ENCODE measurements around the gene FARSB.

The FARSB gene

DNA sequence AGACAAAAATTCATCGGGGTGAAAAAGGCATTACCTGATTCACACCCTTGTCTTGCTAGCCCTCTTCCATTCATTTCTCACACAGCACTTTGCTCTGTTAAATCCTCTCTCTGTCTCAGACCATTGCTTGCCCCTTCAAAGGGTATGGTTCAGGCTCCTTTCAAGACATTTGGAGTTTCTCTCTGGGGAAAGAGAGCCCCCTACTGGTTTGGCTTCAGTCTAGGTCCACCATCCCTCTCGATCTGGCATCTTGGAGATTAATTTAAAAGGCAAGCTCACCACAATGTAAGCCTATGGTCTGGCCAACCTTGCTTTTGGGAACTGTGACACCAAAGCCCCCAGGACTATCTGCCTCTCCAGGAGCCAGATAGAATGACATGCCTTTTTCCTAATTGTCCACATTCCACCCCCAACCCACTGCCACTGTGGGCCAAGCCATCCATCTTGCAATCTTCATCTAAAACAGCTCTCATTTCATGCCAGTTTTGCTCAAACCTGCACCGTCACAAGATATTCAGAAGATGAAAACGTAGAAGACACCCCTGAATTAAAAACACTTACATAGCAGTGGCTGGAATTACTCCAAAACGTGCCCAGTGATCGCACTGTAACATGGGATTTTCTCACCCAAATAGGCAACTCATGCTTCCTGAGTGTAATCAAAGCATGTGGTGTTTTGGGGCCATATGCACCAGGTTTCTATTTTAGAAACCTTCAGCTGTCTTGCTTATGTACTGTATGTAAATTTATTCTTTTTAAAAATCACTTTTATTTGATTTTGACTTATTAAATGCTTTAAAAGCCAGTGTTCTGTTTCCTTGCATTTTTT is 93.9 kb downstream of the FARSB start:
- no peak for DNase-seq (ENCODE audit: low read depth in 2 of 2, low spot score in 1 of 2)

DNA sequence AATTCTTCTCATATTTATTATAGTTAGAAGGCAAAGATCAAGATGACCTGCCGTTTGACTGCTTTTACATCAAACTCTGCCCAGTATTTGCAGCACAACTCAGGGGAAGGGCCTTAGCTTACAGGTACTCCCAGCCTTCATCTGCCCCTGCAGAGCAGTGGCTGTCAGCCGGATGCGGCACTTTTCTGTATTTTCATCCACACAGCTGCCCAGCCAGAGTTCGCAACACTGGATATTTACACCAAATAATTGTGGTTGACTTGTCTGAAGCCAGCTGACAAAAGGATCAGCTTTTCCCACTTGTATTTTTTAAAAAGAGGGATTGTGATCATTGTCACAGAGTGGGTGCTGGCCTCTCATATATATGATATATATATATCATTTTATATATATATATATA is 94.7 kb downstream of the FARSB start:
- DNase-seq (ENCODE audit: low read depth in 2 of 2, low spot score in 1 of 2): no peak

DNA sequence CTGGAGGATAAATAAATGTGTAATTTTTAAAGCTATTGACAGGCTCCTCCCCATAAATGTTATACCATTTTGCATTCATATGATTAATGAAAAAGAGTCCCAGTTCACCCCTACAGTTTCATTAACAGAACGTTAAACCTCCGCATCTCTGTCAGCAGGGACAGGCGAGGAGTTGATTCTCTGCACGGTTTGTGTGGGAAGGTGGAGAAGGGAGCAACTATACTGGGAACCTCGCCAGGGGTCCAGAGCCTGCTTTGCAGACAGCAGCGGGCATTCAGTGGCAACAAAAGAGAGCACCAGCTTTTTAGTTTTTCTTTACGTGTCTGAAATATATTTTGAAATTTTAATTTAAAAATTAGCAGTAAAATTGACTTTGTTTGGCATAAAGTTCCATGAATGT is 101.4 kb downstream of the FARSB start:
- DNase-seq (ENCODE audit: low read depth in 2 of 2, low spot score in 1 of 2): no peak

DNA sequence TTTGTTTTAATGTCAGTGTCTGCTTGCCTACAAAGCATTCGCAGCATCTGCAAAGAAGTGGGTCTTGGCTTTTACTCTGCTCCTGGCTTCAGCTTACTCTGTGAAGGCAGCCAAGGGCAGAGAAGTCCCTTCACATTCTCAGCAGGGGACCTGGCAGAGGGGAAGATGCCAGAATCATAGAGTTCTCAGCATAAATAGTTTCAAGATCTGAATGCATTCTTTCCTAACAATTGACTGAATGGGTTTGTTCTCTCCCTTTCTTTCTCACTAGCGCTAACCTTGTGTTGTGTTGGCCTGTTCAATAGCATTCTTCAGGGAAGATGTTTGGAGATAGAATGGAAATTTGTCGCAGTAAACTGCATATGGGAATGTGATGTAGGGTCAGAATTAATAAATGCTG is 106.9 kb downstream of the FARSB start:
- DNase-seq (ENCODE audit: low read depth in 2 of 2, low spot score in 1 of 2): no peak

DNA sequence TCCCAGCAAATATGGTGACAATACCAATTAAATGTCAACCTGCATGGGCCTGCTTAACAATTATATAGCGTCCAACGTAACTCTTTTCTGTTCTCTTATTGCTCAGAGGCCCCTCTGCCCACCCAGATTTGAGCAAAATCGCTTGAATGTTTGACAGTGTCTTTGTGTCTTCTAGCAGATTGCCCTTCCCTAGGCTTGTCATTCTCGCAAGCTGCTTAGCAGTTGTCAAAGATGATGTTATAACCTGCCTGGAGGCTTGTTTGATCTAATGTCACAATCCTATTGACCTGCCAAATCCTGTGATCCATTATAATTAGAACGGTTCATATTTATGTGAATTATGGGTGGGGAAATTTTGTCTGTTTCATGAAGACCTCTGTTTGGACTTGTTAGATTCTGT is 108.8 kb downstream of the FARSB start:
- no peak for DNase-seq (ENCODE audit: low read depth in 2 of 2, low spot score in 1 of 2)

DNA sequence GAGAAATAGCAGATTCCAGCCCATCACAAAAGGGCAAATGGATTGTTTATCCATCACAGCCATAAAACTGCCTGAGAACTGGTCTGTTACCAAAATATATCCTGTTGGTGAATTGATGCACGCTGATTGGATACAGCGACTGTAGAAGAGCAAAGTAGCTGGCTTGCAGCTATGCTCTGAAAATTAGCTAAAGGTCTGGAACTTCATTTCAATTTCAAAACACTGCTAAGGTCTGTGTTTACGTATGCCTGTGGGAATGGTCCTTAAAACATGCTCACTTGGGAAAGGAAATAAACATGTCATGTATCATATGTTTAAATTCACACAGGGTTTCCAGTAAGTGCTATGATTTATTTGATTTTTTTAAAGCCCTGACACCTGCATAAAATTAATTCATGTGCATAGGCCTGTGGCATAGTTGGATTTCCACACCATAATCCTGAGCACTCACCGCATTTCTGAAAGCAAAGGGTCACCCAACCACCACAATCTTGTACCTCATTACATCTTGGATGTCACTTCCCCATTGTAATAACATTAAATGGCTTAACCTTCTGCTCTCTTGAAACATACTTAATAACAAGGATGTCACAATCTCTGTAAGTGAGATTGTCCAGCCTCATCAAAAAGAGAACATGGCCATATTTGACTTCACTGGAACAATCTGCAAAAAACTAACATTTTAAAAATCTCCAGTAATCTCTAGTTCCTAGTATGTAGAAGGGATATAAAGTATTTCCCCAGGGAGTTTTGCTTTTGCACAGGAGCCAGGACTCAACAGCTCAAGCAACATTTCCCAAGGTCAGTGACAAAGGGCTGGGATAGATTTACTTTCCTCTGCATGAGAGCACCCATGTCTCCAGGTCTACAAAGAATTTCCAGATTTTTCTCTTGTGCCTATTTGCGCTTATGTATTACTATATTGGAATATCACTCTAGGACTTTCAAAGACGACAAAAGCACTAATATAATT is 109.8 kb downstream of the FARSB start:
- no peak for DNase-seq (ENCODE audit: low read depth in 2 of 2, low spot score in 1 of 2)

DNA sequence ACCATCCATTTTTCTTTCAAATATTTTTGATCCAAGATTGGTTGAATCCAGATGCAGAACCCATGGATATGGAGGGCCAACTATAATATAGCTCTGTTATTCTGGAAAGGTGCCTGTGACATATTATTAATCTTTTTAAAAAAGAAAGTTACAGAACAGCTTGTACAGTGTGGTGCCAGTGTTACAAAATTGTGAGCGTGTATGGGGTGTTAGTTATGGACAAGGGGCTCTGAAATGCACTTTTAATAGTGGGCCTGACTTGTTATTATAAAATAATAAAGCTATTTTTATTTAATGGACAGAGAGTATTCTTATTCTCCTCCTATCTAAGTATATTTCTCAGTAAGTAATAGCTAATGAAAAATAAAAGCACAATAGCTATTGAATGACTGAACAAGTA is 111.2 kb downstream of the FARSB start:
- DNase-seq (ENCODE audit: low read depth in 2 of 2, low spot score in 1 of 2): no peak

DNA sequence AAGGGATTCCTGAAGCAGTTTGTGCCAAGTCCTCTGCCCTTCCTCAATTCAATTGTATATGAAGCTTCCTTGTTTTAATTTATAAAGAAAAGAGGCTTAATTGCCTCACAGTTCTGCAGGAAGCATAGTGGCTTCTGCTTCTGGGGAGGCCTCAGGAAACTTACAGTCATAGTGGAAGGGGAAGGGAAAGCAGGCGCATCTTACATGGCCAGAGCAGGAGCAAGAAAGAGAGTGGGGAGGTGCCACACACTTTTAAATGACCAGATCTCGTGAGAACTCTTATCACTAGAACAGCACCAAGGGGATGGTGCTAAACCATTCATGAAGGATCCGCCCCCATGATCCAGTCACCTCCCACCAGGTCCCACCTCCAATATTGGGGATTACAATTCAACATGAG is 117.4 kb downstream of the FARSB start:
- DNase-seq (ENCODE audit: low read depth in 2 of 2, low spot score in 1 of 2): no peak

DNA sequence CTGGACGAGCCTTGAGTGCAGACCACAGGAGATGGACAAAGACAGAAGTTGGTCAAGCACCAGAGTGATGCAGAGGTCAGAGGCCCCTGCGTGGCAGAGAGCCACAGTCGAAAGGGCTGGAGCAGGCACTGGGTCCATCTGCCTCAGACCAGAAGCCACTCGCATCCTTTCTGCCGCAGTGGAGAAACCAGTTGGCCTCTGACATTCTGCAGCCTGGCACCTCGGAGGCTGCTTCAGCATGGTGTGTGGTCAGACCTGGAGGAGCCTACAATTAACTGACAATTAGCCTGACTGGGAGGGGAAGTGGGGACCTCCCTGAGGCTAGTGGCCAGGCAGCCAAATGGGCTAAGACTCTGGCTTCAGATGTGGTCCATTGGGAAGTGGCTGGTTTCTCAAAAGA is 120.4 kb downstream of the FARSB start:
- no peak for DNase-seq (ENCODE audit: low read depth in 2 of 2, low spot score in 1 of 2)

DNA sequence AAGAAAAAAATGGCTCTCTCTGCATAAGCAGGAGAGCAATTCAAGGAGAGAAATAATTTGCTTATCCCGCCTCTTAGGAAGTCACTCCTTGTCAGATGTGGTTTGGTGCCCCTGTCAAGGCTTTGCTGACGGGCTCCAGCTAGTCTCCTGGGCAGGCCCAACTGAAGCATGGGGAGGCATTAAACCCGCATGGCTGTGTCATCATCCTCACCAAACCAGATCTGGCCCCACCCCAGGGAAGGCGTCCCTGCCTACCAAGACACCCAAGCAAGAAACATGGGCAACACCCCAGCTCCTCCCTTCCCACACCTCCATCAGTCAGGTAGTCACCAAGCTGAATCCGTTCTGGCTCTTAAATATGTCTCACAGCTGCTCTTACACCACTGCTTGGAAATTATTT is 123.6 kb downstream of the FARSB start:
- no peak for DNase-seq (ENCODE audit: low read depth in 2 of 2, low spot score in 1 of 2)

DNA sequence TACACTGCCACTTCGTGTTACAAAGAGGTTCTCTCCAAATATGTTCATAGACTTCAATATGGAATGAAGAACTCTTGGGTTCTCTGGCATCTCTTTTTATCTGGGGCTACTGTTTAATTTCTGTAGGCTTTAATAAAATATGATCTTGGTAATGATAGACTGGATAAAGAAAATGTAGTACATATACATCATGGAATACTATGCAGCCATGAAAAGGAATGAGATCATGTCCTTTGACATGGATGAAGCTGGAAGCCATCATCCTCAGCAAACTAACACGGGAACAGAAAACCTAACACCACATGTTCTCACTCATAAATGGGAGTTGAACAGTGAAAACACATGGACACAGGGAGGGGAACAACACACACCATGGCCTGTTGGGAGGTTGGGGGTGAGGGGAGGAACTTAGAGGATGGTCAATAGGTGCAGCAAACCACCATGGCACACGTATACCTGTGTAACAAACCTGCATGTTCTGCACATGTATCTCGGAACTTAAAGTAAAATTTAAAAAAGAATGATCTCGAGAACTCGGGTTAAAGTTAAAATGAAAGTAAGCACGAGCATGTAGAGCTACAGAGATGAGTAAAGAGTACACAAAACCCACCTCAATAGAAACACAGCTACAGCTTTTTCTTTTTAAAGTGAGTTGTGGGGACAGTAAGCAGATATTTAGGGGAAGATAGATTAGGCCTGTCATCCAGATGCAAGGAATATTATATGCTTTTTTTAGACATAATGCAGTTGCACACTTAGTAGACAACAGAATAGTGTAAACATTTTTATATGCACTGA is 129.2 kb downstream of the FARSB start:
- DNase-seq (ENCODE audit: low read depth in 2 of 2, low spot score in 1 of 2): no peak

DNA sequence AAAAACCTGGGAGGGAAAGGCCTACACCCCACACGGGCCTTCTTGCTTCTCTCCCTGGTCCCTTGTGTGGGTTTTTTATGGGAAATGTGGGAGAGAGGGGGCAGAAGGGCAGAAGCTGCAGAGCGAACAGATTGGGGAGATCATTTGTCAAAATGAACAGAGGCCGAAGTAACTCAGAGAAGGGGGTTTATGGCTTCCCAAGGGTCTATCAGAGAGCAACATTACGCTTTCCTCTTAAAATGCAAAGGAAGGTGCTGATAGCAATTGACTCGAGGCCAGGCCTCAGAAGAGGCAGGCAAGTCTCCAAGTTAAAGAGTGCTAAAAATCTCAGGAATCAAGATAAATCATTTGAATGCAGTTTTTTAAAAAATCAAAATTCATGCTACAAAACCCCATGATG is 130.1 kb downstream of the FARSB start:
- no peak for DNase-seq (ENCODE audit: low read depth in 2 of 2, low spot score in 1 of 2)

DNA sequence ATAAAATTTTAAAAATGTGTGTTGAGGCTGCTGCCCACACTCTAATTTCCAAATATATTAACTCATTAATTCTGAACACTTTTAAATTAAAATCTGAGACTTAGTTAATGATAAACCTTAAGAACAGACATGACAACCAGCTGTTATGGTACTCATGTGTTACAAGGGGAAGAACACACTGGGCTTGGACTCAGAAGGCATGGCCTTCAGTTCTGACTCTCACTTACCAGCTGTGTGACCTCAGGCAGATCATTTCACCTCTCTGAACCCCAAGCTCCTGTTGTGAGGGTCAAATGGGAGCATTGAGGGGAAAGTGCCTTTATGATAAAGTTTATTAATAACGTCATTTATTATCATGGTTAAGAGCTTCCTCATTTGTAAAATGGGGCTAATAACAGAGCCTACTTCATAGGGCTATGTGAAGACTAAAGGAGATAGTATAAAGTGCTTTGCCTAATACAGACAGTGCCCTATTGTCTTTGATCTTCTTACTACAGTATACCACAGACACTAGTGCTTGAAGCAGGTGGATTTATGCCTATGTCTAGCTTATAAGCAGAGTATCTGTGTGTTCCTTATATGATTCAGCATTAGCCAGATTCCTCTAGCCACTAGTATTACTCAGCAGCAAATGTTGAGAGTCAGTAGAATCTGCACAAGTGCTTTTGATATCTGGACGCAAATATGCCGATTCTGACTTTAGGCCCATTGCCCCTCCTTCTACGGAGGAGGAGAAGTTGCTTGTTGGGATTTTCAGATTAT is 131.9 kb downstream of the FARSB start:
- DNase-seq (ENCODE audit: low read depth in 2 of 2, low spot score in 1 of 2): no peak

DNA sequence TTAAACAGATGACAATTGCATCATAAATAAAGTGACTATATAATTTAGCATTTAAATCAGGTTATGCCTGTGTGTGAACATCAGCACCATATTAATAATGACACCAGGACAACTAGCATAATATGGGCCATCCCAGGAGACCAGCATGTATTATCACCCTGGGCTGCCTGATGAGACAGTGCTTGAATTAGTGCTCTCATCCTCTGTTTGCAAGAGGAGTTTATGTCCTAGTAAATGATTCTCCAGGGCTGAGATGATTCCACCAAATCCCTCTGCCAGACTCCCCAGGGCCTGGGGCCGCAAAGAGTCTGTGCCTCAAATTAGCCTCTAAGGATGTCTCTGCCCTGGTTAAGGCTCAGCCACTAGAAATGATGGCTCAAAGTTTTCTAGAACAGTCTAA is 133.8 kb downstream of the FARSB start:
- no peak for DNase-seq (ENCODE audit: low read depth in 2 of 2, low spot score in 1 of 2)

DNA sequence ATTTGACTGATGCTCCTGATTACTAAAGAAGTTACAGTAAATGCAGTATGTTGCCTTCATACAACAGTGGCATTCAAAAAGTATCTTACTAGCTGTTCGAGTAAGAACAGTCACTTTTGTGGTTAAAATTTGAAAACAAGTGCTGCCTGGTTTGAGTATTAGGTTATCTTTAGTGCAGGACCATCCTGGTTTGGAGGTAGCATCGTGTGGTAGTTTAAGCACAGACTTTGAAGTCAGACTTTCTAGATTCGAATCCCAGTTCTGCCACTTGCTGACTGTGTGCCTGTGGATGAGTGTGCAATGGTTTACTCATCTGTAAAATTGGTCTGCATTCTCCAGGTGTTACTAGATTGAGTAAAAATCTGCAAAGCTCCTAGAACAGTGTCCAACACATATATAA is 134.8 kb downstream of the FARSB start:
- DNase-seq (ENCODE audit: low read depth in 2 of 2, low spot score in 1 of 2): no peak
